Measurements from ENCODE around the gene COL4A2. TPM values are rescaled to one million over a fixed set of nuclear protein-coding genes. Genes with fewer than 3 reads are reported as not detected.

COL4A2 gene
- total RNA-seq, 1 donor from 2014 or later: 120 TPM

- Mint-ChIP-seq H3K4me3 (ENCODE audit: low read depth) (no peak overlapping the region), H3K9me3 (ENCODE audit: low read depth) (no peaks in the 10 kb centered on the region), H3K36me3 (ENCODE audit: insufficient read depth) (no peaks in the 10 kb centered on the region), H3K27ac (no peak overlapping the region), H3K27me3 (no peaks in the 10 kb centered on the region), H3K4me1 (ENCODE audit: low read depth) (no peaks in the 10 kb centered on the region)
- no peak for DNase-seq (ENCODE audit: low spot score, unreplicated experiment)
- TF ChIP-seq, protein P1, sequence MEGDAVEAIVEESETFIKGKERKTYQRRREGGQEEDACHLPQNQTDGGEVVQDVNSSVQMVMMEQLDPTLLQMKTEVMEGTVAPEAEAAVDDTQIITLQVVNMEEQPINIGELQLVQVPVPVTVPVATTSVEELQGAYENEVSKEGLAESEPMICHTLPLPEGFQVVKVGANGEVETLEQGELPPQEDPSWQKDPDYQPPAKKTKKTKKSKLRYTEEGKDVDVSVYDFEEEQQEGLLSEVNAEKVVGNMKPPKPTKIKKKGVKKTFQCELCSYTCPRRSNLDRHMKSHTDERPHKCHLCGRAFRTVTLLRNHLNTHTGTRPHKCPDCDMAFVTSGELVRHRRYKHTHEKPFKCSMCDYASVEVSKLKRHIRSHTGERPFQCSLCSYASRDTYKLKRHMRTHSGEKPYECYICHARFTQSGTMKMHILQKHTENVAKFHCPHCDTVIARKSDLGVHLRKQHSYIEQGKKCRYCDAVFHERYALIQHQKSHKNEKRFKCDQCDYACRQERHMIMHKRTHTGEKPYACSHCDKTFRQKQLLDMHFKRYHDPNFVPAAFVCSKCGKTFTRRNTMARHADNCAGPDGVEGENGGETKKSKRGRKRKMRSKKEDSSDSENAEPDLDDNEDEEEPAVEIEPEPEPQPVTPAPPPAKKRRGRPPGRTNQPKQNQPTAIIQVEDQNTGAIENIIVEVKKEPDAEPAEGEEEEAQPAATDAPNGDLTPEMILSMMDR (IDR thresholded peaks at IDR 0.05; ENCODE audit: unreplicated experiment): no peak
Measured at GRCh38 chr13:110280985-110281688, 25.9 kb upstream of the COL4A2 start.

GRCh38 chr13:110281736-110282135, 25.3 kb upstream of the COL4A2 start:
- Mint-ChIP-seq H3K4me3 (ENCODE audit: low read depth) (no peak overlapping the region), H3K27me3 (no peaks in the 10 kb centered on the region), H3K36me3 (ENCODE audit: insufficient read depth) (no peaks in the 10 kb centered on the region), H3K27ac (no peak overlapping the region), H3K9me3 (ENCODE audit: low read depth) (no peaks in the 10 kb centered on the region), H3K4me1 (ENCODE audit: low read depth) (no peaks in the 10 kb centered on the region)
- TF ChIP-seq, protein P1 (IDR thresholded peaks at IDR 0.05; ENCODE audit: unreplicated experiment): no peak
- no peak for DNase-seq (ENCODE audit: low spot score, unreplicated experiment)

DNA sequence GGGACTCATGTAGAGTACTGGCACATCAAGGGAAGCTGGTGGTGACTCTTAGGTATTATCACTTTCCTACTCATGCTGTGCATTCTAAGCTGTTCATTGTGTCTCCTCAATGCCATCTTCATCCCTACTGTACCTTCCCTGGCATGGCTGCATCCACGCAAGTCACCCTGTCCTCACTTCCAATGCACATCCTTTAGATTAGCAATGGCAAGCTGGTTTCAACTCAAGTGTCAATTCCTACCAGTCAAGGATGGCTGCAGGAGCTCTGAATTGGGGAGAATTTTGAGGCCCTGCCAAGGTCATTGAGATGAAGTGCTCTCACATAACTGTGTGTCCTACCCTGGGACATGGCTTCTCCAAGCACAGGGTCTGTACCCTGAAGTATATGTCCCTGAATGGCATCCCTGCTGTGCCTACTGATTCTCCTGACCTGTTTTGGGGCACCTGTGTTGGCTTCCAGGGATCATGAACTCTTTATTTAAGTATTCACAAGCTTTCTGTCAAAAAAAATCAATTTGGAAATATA, 24.7 kb upstream of the COL4A2 start:
- Mint-ChIP-seq H3K36me3 (ENCODE audit: insufficient read depth) (no peaks in the 10 kb centered on the region), H3K27me3 (no peaks in the 10 kb centered on the region), H3K4me1 (ENCODE audit: low read depth) (no peaks in the 10 kb centered on the region), H3K27ac (no peak overlapping the region), H3K4me3 (ENCODE audit: low read depth) (no peak overlapping the region), H3K9me3 (ENCODE audit: low read depth) (no peaks in the 10 kb centered on the region)
- TF ChIP-seq, protein P1 (IDR thresholded peaks at IDR 0.05; ENCODE audit: unreplicated experiment): no peak
- DNase-seq (ENCODE audit: low spot score, unreplicated experiment): no peak

GRCh38 chr13:110283736-110284517, 23.2 kb upstream of the COL4A2 start:
- no peaks in the 10 kb centered on the region for H3K27me3 Mint-ChIP-seq
- no peak for DNase-seq (ENCODE audit: low spot score, unreplicated experiment)
- H3K4me3 Mint-ChIP-seq (ENCODE audit: low read depth): no peak overlapping the region
- no peak overlapping the region for H3K27ac Mint-ChIP-seq
- no peaks in the 10 kb centered on the region for H3K36me3 Mint-ChIP-seq (ENCODE audit: insufficient read depth)
- no peaks in the 10 kb centered on the region for H3K9me3 Mint-ChIP-seq (ENCODE audit: low read depth)
- TF ChIP-seq, protein P1 (IDR thresholded peaks at IDR 0.05; ENCODE audit: unreplicated experiment): no peak
- no peaks in the 10 kb centered on the region for H3K4me1 Mint-ChIP-seq (ENCODE audit: low read depth)

DNA sequence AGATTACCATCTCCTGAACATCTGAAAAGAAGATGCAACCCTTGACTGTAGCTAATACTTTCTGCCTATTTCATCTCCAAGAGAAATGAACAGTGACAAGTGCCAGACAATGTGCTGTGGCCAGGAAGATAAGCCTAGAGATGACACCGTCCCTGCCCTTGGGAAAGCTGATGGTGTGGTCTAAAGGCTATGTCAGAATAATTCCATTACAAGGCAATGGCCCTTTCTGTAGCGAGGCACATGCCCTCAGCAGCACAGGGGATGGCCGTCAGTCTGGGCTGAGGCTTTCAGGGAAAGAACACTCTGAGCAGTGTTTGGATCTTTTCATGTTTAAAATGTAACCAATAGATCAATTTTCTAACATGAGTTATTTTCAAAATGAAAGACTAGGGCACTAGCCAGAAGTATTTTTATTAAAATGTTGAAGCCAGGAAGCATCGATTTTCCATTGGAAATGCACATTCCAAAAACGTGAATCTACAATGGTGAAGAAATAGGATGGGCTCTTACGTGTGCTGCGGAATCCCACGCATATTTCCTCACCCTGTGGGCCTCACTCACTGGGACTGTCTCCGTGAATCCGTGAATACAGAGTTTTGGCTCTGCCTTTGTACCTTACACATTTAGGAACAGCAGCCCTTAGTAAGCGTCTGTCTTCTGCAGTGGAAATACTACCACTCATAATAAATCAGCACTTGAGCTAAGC, 22.2 kb upstream of the COL4A2 start:
- Mint-ChIP-seq H3K36me3 (ENCODE audit: insufficient read depth) (peaks cover 1% of the 10 kb centered on the region), H3K4me1 (ENCODE audit: low read depth) (no peaks in the 10 kb centered on the region), H3K27ac (no peak overlapping the region), H3K9me3 (ENCODE audit: low read depth) (no peaks in the 10 kb centered on the region), H3K27me3 (no peaks in the 10 kb centered on the region), H3K4me3 (ENCODE audit: low read depth) (no peak overlapping the region)
- TF ChIP-seq, protein P1 (IDR thresholded peaks at IDR 0.05; ENCODE audit: unreplicated experiment): no peak
- no peak for DNase-seq (ENCODE audit: low spot score, unreplicated experiment)
